Gastrocnemius medialis (tissue), 4 donors: ENCODE data around the gene SRRM5.

ENCODE experiments used
- CTCF ChIP-seq, 5 experiments: fragments of 450-650 bp in 3 of 5; fragments of 200-600 bp in 2 of 5; sonication (generic) in 2 of 5; IDR thresholded peaks in 4 of 5; conservative IDR thresholded peaks in 1 of 5; 1 replicate in 4 of 5; 2 replicates in 1 of 5; pipeline ENCODE4 v1.5.1; 2016 to 2019; ENCODE audit warnings: antibody characterized with exemption in 5 of 5, mild to moderate bottlenecking in 3 of 5, moderate library complexity in 3 of 5
- POLR2A ChIP-seq, 2 donors: fragments of 450-650 bp; IDR thresholded peaks; one replicate each; pipeline ENCODE4 v1.6.1; 2017; ENCODE audit warnings: antibody characterized with exemption in 2 of 2, mild to moderate bottlenecking in 2 of 2, moderate library complexity in 2 of 2

DNA sequence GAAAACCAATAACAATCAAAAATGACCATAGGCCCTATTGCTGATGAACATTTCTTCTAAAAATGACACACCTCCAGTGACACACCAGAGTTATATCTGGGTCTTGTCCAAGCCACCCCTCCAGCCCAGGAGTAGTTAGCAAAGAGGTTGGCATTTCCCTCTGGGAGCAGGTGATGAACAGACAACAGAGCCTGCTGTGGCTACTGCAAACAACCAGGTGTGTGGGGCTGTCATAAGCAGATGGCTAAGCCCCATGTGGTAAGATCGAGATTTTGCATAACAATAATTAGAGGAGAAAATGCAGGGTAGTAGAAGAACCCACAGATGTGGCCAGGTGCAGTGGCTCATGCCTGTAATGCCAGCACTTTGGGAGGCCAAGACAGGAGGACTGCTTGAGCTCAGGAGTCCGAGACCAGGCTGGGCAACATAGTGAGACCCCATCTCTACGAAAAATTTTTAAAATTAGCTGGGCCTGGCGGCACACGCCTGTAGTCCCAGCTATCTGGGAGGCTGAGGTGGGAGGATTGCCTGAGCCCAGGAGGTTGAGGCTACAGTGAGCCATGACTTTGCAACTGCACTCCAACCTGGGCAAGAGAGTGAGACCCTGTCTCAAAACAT is 41.6 kb upstream of the SRRM5 start:
- TF ChIP-seq CTCF (IDR thresholded peaks at IDR 0.05 in 4 of 5, conservative IDR thresholded peaks at IDR 0.05 in 1 of 5) (no peak), POLR2A (IDR thresholded peaks at IDR 0.05) (no peak)
